Small intestine (tissue), 7 donors: ENCODE data around the gene SPNS3. TPM values are rescaled to one million over a fixed set of nuclear protein-coding genes. Genes with fewer than 3 reads are reported as not detected.

ENCODE experiments used
- DNase-seq, 2 donors: peaks; one replicate each; pipeline versions ENCODE4 v3.0.0 to v3.0.0-alpha.2; 2013
- FAIRE-seq: peaks from 2 replicates; lab custom pipeline; 2012; peaks lifted over from hg19 to GRCh38; lab: Jason Lieb, UNC
- H3K27ac ChIP-seq, 3 donors: one replicate each; pipeline ENCODE4 v1.5.1; 2013; ENCODE audit warnings: low read length in 2 of 3, mild to moderate bottlenecking in 2 of 3, control low read depth in 1 of 3, inconsistent platforms in 1 of 3, low read depth in 1 of 3, moderate library complexity in 1 of 3
- H3K27me3 ChIP-seq, 3 donors: one replicate each; pipeline ENCODE4 v1.6.1; 2013; ENCODE audit warnings: low read length in 3 of 3, inconsistent platforms in 1 of 3; ENCODE audit not compliant: control insufficient read depth in 3 of 3, insufficient read depth in 3 of 3
- H3K36me3 ChIP-seq, 3 donors: one replicate each; pipeline ENCODE4 v1.6.1; 2013; ENCODE audit warnings: low read length in 3 of 3, inconsistent platforms in 1 of 3, low read depth in 1 of 3, mild to moderate bottlenecking in 1 of 3, moderate library complexity in 1 of 3; ENCODE audit not compliant: control insufficient read depth in 3 of 3, insufficient read depth in 2 of 3
- H3K4me1 ChIP-seq, 3 donors: one replicate each; pipeline ENCODE4 v1.6.1; 2013; ENCODE audit warnings: low read length in 2 of 3, inconsistent platforms in 1 of 3, low read depth in 1 of 3, mild to moderate bottlenecking in 1 of 3, moderate library complexity in 1 of 3; ENCODE audit not compliant: control insufficient read depth in 3 of 3, insufficient read depth in 2 of 3
- H3K4me3 ChIP-seq, 3 donors: one replicate each; pipeline ENCODE4 v1.5.1; 2013; ENCODE audit warnings: low read length in 3 of 3, control low read depth in 1 of 3, inconsistent platforms in 1 of 3, low read depth in 1 of 3, mild to moderate bottlenecking in 1 of 3, moderate library complexity in 1 of 3
- H3K9me3 ChIP-seq, 2 donors: one replicate each; pipeline ENCODE4 v1.6.1; 2013; ENCODE audit warnings: low read depth in 1 of 2, low read length in 1 of 2; ENCODE audit not compliant: control insufficient read depth in 2 of 2, insufficient read depth in 1 of 2
- WGBS, 3 donors: extraction: QIAGEN DNeasy Blood & Tissue Kit; methylation state at CpG; one replicate each; pipeline ENCODE4 v1.1.7; 2013; 5-methylcytosine and 5-hydroxymethylcytosine counted together
- polyA plus RNA-seq, 4 donors: library from polyadenylated mRNA; stranded (reverse) in 3 of 4; unstranded in 1 of 4; fragments of 200-250 nt in 3 of 4; fragments of 120-200 nt in 1 of 4; gene quantifications; one replicate each; pipeline versions ENCODE4 v1.2.1 to v1.2.3, GENCODE V29; 2013
- donor health status: healthy with polysubstance abuse.
- donor health status: control.
- donor health status: control.
- donor health status: Bipolar disorder and iron deficiency.
- donor health status: healthy.

Gene SPNS3
- polyA plus RNA-seq, 4 donors = 0.45 to 8.1 (median 2.4) TPM

DNA sequence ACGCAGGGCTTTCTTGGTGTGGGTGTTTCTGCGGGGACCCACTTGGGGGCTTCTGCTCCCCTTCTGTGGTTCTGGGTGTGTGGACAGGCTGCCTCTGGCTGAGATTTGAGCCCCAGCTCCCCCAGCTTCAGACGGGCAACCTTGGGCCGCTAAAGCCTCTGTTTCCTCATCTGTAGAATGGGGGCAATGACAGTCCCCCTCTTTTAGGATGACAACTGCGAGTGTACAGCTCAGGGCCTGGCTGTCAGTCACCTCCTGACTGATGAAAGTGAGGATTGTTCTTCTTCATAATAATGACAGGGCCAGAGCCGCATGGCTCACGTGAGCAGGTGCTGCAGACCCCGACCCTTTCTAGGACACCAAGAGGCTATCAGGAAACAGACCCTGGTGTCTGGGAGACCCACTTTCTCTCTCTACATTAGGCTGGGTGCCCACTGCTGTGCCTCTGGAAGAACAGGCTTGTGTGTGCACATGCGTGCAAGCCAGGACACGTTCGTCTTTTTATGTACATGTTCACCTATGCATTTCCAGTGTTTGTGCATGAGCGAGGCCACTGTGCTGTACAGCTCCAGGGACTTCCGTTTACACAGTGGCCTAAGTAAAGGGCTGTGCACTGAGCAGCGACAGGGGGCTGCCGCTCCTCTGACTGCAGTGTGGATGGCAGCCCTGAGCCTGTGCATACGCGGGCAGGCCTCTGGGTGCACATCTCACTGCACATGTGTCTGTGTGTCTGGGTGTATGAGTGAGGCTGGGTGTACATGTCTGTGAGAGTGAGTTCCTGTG, 4.6 kb downstream of the SPNS3 start:
- FAIRE-seq = no peak
- H3K36me3 ChIP-seq = no peaks in the 10 kb centered on the region
- peaks cover 0 to 2% (median 0%) of the 10 kb centered on the region in 3 donors for H3K4me1 ChIP-seq
- H3K27me3 ChIP-seq = no peaks in the 10 kb centered on the region
- H3K9me3 ChIP-seq = no peaks in the 10 kb centered on the region
- H3K27ac ChIP-seq = no peak overlapping the region
- H3K4me3 ChIP-seq = no peak overlapping the region
- DNase-seq = no peak
- 88 to 94% (median 91%) methylated on average over 17 of the region's 17 CpGs for WGBS, 3 donors

DNA sequence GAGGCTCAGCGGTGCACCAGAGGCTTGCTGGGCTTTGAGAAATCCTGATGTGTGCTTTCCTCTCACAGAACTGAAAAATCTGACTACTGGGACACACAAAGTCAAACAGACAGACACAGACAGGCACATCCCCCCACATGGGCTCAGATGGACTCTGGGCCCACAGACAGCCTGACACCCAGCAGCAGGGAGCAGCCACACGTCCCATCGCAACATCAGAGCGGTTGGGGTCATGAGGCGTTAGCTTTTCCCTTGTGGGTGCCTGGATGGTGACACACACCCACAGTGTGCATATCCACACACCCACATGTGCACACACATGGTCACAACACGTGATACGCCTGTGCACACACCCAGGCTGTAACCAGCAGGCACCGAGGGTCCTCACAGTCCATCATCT, 6.3 kb downstream of the SPNS3 start:
- Histone ChIP-seq H3K4me1 (peaks cover 0 to 2% (median 0%) of the 10 kb centered on the region in 3 donors), H3K4me3 (no peak overlapping the region), H3K27me3 (no peaks in the 10 kb centered on the region), H3K36me3 (no peaks in the 10 kb centered on the region), H3K27ac (no peak overlapping the region), H3K9me3 (no peaks in the 10 kb centered on the region)
- DNase-seq (no peak), FAIRE-seq (no peak)
- WGBS, 3 donors = 77 to 83% (median 79%) methylated on average over 8 of the region's 8 CpGs

- H3K4me3 ChIP-seq = no peak overlapping the region
- 25 to 47% (median 35%) methylated on average over 16 of the region's 16 CpGs for WGBS, 3 donors
- H3K4me1 ChIP-seq = peaks cover 0 to 2% (median 0%) of the 10 kb centered on the region in 3 donors
- H3K36me3 ChIP-seq = no peaks in the 10 kb centered on the region
- H3K27me3 ChIP-seq = no peaks in the 10 kb centered on the region
- H3K27ac ChIP-seq = no peak overlapping the region
- peak in 1 of 2 donors; percentile 32 for DNase-seq
- no peaks in the 10 kb centered on the region for H3K9me3 ChIP-seq
- no peak for FAIRE-seq
Measured at GRCh38 chr17:4440690-4441686, 7.2 kb downstream of the SPNS3 start.

DNA sequence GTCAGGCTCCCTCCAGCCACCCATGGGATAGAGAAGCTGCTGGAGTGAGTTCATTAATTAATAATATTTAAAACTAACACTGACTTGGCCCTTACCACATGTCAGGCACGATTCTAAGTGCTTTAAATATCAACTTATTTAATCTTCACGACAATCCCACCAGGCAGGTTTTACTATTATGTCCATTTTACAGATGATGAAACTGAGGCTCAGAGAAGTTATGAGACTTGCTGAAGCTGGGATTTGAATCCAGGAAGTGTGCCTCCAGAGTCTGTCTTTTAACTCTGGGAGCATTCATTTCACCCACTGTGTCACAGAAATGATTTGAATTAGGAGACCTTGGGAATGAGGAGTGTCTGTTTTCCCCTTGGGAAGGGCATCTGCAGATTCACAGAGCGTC, 8.8 kb downstream of the SPNS3 start:
- no peak overlapping the region for H3K27ac ChIP-seq
- 59 to 75% (median 66%) methylated on average over 3 of the region's 3 CpGs for WGBS, 3 donors
- FAIRE-seq = no peak
- no peaks in the 10 kb centered on the region for H3K27me3 ChIP-seq
- no peaks in the 10 kb centered on the region for H3K36me3 ChIP-seq
- H3K4me1 ChIP-seq = peaks cover 0 to 2% (median 0%) of the 10 kb centered on the region in 3 donors
- no peak overlapping the region for H3K4me3 ChIP-seq
- no peak for DNase-seq
- no peaks in the 10 kb centered on the region for H3K9me3 ChIP-seq

- no peak for FAIRE-seq
- no peaks in the 10 kb centered on the region for H3K9me3 ChIP-seq
- no peak overlapping the region for H3K4me3 ChIP-seq
- DNase-seq = peak in 1 of 2 donors; percentile 38
- WGBS, 3 donors = 14 to 42% (median 33%) methylated on average over 6 of the region's 6 CpGs
- H3K27ac ChIP-seq = no peak overlapping the region
- peaks cover 0 to 2% (median 0%) of the 10 kb centered on the region in 3 donors for H3K4me1 ChIP-seq
- H3K27me3 ChIP-seq = no peaks in the 10 kb centered on the region
- H3K36me3 ChIP-seq = no peaks in the 10 kb centered on the region
Measured at GRCh38 chr17:4443476-4443875, 9.7 kb downstream of the SPNS3 start.

- WGBS, 3 donors = 18 to 53% (median 47%) methylated on average over 18 of the region's 18 CpGs
- no peaks in the 10 kb centered on the region for H3K27me3 ChIP-seq
- peak overlapping the region in 1 of 3 donors; percentile 43 for H3K27ac ChIP-seq
- H3K9me3 ChIP-seq = no peaks in the 10 kb centered on the region
- H3K4me3 ChIP-seq = no peak overlapping the region
- FAIRE-seq = no peak
- peak in 1 of 2 donors; percentile 92 for DNase-seq
- no peaks in the 10 kb centered on the region for H3K36me3 ChIP-seq
- H3K4me1 ChIP-seq = peaks cover 0 to 2% (median 0%) of the 10 kb centered on the region in 3 donors
Measured at GRCh38 chr17:4444782-4445473, 11.2 kb downstream of the SPNS3 start.

GRCh38 chr17:4445731-4446130, 12.0 kb downstream of the SPNS3 start:
- Histone ChIP-seq H3K9me3 (no peaks in the 10 kb centered on the region), H3K27me3 (no peaks in the 10 kb centered on the region), H3K4me3 (no peak overlapping the region), H3K36me3 (no peaks in the 10 kb centered on the region), H3K4me1 (no peaks in the 10 kb centered on the region), H3K27ac (no peak overlapping the region)
- no peak for FAIRE-seq
- no peak for DNase-seq
- WGBS, 3 donors = 86 to 94% (median 93%) methylated on average over 12 to 13 of the region's 13 CpGs
